Fibroblast of skin of right biceps (primary cell): ENCODE data around the gene PPY.
"Not testable (repeated sequence)": the region's sequence is repeated elsewhere in the genome, so short reads cannot be mapped to it uniquely, and the experiment has no call there.

Experiments used
- DNase-seq: peaks from one replicate; pipeline ENCODE4 v3.0.0-alpha.2; 2013

Gene PPY

DNA sequence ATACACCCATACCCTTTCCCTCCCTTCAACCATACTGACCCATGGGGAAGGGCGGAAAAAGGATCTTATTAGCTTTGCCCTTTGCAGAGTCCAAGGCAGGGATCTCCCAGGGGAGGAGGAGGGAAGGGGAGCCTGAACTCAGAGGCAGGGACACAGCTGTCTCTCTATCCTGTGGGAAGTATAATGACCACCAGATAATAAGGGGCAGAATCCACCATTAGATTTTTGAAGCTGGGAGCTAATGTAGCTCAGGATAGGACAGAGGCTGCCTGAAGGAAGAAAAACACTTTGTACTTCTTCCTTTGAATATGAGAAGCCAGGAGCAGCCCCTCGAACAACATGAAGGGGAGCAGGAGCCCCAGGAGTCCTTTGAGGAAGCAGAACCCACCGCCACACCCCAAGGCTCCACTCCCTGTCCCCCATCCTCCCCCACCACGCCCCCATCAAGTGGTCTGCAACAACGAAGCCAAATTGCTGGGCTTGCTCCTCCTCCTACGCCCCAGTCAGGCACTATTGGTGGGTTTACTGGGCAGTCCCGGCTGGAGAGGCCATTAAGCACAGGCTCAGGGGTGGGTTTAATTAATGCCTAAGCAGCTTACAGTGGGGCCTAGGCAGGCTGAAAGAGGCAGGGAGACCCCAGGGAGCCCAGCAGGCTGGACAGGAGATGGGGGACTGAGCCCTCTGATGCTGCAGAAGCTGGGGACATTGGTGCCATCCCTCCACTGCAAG, 40.3 kb downstream of the PPY start:
- DNase-seq = no peak

DNA sequence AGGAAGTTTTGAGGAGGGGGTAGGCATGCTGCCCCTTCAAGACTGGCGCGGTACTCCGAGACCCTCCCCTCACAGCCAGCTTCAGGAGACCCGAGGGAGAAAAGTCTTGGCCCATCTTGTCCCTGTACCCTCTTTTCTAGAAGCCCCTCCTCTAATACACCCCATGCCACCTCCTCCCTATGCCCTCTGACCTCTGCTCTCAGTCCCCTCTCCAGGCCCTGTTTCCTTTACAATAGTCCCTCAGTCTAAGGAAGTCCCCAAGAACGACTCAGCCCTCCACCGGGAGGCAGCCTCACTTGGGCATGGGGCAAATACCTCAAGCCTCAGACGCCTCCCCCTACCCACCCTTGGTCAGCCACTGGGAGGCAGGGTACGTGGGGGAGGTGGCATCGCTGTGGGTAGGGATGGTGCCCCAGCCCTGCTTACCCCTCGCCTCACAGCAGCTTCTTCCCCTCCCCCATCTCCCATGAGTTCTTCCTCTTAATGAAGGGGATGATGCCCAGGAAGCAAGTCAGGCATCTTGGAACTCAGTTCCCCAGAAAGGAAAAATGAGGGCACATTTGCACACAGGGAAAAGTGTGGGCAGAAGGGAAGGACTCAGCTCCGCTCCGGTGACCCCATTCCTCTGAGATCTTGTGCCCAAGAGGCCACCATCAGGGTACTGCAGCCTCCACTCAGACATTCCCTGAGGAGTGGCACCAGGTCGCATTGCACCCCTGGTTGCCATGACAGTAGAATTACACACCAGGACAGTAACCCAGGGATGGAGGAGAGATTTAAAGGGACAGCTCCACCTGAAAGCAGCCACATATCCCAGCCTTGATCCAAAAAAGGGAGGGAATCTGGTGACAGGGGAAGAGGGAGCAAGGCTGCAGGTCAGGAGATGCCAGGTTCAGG, 41.2 kb downstream of the PPY start:
- DNase-seq = no peak

DNA sequence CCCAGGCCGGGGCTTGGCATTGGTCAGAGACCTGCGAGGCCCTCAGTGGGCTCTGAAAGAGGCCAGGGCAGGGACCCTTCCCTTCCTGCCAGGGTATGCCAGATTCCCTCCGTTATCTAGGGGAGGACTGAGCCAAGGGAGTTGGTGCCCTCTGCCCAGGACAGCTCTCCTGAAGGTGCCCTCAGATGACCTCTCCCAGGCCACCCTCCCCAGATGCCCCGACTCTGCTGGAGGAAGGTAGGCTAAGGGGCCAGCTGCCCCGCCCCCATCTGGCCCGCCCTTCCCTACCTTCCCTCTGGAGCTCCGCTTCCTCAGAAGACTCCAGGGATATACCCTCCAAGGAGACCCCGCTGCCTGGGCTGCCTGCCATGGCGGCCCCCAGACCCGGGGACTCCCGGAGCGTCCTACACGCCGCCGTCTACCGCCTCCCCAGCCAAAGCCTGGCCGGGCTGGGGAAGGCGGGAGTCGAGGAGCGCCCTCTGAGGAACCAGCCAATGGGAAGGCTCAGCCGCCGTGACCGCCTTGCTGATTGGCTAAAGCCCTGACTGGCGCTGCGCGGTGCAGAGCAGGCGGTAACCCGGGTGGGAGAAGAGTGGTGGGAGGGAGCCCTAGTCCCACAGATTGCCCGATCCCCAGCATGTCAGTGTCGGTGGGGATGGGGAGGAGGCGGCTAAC, 42.0 kb downstream of the PPY start:
- DNase-seq = peak; percentile 82

DNA sequence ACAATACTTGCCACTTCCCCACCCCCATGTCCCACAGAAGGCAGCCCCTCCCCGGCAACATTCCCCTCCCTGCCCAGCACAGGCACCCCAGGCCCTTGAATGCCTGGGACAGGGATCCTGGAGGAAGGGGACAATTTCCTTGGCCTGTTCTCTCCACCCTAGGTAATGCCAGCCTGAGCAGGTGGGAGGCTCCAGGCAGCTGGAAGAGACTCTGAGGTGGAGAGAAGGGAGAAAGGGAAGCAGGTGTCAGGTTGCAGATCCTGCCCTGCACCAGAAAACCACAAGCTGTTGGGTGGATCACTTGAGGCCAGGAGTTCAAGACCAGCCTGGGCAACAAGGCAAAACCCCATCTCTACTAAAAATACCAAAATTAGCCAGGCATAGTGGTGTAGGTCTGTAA, 43.8 kb downstream of the PPY start:
- DNase-seq = no peak

DNA sequence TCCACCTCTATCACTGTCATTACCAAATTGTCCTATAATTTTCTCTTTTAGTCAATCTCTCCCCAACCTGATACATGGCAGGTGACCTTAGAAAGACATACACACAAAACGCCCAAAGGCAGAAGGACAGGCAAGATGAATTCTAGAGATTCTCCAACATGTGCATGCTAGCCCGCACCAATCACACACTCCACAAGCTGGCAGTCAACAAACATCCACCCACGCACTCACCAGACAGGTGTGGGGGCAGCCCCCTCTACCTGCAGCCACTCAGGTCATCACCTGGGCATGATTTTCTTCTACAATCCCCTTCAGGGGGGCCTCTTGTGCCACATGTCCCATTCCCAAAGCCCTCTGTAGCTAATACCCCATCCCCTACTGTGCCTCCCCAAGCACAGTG, 44.4 kb downstream of the PPY start:
- DNase-seq = no peak

DNA sequence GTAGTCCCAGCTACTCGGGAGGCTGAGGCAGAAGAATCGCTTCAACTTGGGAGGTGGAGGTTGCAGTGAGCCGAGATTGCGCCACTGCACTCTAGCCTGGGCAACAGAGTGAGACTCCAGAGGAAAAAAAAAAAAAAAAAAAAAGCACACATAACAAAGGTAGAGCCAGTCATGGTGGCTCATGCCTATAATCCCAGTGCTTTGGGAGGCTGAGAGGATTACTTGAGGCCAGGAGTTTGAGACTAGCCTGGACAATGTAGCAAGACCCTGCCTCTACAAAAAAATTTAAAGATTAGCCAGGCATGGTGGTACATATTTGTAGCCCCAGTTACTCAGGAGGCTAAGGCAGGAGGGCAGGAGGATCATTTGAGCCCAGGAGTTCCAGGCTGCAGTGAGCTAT, 47.8 kb downstream of the PPY start:
- DNase-seq = not testable (repeated sequence)

DNA sequence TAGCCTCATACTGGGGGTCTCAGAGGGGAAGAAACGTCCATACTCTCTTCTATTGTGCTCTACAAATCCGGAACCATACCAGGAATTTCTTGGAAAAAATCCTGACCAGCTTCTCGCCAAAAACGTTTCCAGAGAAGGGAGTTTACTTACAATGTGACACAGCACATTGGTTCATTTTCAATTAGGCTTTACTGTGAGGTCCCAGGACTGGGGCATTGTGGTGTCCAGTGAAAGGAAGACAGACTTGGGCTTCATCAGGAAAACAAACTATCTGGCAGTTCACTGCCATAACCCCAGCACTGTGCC, 49.7 kb downstream of the PPY start:
- DNase-seq = no peak

DNA sequence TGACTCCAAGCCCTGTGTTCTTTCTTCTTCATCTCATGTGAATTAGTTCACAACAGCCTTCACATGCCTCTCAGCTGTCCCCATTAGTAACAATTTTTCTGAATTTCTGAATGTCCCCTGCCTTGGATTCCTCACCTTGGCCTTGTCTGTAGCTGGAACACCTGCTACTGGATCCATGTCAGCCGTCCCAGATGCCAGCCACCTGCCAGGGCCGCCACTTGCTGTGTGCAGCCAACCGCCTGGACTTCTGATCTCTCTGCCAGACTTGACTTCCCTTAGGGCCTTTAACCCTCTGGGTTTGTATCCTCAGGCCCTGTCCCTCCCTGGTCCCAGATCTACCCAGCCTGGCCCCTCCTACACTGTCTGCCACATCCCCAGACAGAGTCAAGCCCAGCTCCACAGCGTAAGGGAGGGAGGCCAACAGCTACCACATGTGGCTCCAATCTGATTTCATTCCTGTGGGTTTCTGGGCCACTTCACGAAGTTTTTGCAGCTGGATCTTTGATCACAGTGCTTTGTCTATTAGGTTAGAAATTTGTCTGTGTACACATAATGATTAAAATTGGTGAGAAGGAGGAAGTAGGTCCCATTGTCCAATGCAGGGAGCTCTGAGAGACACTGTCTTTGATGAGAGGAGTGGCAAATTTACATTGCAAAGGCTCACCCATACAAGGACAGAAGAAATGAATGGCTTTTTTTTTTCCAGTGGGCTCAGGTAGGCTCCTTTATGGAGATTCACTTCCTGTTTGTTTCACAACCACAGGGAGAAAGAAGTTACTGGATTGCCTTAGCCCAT, 50.2 kb downstream of the PPY start:
- peak; percentile 20 for DNase-seq
